Measurements from ENCODE around the gene LARGE1. TPM values are rescaled to one million over a fixed set of nuclear protein-coding genes. Genes with fewer than 3 reads are reported as not detected.

Gene LARGE1
- total RNA-seq, 2 donors from 2014 or later: 48.7 to 94.4 TPM

DNA sequence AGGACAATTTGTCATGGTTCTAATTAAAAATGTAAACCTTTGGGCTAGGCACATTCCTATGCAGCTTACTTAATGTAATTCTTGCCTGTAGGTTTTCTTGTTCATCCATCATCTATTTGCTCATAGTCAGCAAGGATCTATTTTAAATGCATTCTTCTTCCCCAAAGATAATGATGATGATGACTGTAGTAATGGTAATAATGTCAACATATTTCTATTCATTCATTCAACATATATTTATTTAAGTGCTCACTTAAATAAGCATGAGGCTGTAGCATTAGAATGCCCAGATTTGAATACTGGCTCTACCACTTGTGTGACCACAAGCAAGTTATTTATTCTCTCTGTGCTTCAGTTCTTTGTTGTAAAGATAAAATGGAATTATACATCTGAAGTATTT is 692.5 kb downstream of the LARGE1 start:
- DNase-seq (ENCODE audit: low spot score): no peak
- intact Hi-C loops (cut with DNase I): no loop called here

DNA sequence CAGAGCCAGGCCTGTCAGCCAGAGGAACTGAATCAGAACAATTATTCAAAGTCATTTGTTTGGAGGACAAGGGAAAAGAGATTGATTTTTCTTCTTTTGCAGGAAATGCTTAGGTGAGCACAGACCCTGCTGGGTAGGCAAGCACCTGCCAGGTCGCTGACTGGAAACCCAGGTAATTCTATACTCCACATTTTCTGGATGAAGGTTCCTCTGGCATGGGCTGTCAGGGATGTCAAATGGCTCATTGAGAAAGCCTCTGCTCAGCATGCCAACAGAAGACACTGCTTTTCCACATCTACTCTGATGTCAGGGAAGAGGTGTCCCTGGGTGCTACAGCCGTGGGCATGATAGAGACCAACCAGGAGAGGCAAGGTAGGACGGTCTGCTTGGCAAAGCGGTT is 695.4 kb downstream of the LARGE1 start:
- no peak for DNase-seq (ENCODE audit: low spot score)
- intact Hi-C loops (cut with DNase I): no loop called here

Small RNA genes lying within 50 kb of the gene (microRNA-seq; reads per million reads assigned to microRNA genes)
- gene MIR4764 (ENCODE audit: borderline microRNAs expressed in 2 of 2): 0 reads per million in 2 donors
